Endothelial cell of umbilical vein (primary cell): Measurements from ENCODE around the gene KRTAP10-9.

ENCODE experiments used
- EZH2 ChIP-seq: IDR thresholded peaks from 2 replicates; pipeline ENCODE4 v1.6.1; 2012; ENCODE audit warnings: borderline replicate concordance, low read depth, mild to moderate bottlenecking, moderate library complexity, low read length, inconsistent platforms; ENCODE audit not compliant: severe bottlenecking
- FOS ChIP-seq: IDR thresholded peaks from 2 replicates; pipeline ENCODE4 v1.6.1; 2011; ENCODE audit warnings: mild to moderate bottlenecking, low read length, moderate library complexity, borderline replicate concordance; ENCODE audit not compliant: insufficient read depth
- GATA2 ChIP-seq: IDR thresholded peaks from 2 replicates; pipeline ENCODE4 v1.7.0; 2011; ENCODE audit warnings: low read depth, mild to moderate bottlenecking, moderate library complexity, mixed read lengths, low read length; ENCODE audit not compliant: insufficient read length, insufficient read depth
- JUN ChIP-seq: IDR thresholded peaks from 2 replicates; pipeline ENCODE4 v1.6.1; 2011; ENCODE audit warnings: borderline replicate concordance, low read depth; ENCODE audit not compliant: insufficient read length, insufficient read depth
- MYC ChIP-seq: IDR thresholded peaks from one replicate; pipeline ENCODE4 v1.6.1; 2011; ENCODE audit warnings: mild to moderate bottlenecking, low read depth, low read length
- POLR2A ChIP-seq: IDR thresholded peaks from 2 replicates; pipeline ENCODE4 v1.6.1; 2012; ENCODE audit warnings: low read depth, mild to moderate bottlenecking, control low read depth, low read length
- POLR2AphosphoS5 ChIP-seq: IDR thresholded peaks from 2 replicates; pipeline ENCODE4 v1.6.1; 2012; ENCODE audit warnings: low read depth, mild to moderate bottlenecking, control low read depth, low read length, moderate library complexity; ENCODE audit not compliant: insufficient read depth
- TF ChIP-seq, protein P1 (sequence below), 2 donors: IDR thresholded peaks; 1 replicate in 1 of 2; 2 replicates in 1 of 2; pipeline ENCODE4 v1.5.1; 2011; ENCODE audit warnings: low read length in 2 of 2, mild to moderate bottlenecking in 2 of 2, moderate library complexity in 2 of 2, control low read depth in 1 of 2, inconsistent platforms in 1 of 2, low read depth in 1 of 2; ENCODE audit not compliant: insufficient read depth in 1 of 2; ENCODE audit errors: extremely low read depth in 1 of 2
- TF ChIP-seq, protein P2 (sequence below): IDR thresholded peaks from 2 replicates; pipeline ENCODE4 v1.6.1; 2011; ENCODE audit not compliant: insufficient read depth, insufficient read length

DNA sequence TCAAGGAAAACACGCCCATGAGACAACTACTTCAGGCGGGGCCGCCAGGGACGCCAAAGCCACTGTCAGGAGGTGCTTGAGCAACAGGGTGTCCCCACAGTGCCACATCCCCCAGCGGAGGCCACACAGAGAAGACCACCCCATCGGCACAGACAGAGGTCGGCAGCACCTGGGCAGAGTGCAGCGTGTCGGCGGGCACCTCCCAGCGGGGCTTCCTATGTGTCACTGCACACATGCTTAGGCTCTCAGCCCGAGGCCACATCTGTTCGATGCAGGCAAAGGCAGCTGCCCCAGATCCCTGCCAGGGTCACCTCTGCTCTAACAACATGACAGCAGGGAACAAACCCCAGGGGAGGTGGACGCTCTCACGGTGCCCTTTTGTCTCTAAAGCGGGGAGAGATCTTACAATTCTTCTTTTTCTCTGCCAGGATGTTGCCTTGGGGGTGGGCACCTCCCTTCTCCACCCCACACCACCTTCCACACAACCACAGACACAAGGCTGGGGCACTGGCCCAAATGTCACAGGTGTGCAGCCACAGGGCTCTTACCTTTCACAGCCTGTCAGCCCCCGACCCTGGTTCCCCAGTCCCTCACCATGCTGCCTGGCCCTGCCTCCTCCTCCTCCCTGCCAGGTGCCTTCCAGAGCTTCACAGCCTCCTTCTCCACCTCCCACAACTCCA, 10.8 kb upstream of the KRTAP10-9 start:
- no peak for TF ChIP-seq MYC
- TF ChIP-seq, protein P1, sequence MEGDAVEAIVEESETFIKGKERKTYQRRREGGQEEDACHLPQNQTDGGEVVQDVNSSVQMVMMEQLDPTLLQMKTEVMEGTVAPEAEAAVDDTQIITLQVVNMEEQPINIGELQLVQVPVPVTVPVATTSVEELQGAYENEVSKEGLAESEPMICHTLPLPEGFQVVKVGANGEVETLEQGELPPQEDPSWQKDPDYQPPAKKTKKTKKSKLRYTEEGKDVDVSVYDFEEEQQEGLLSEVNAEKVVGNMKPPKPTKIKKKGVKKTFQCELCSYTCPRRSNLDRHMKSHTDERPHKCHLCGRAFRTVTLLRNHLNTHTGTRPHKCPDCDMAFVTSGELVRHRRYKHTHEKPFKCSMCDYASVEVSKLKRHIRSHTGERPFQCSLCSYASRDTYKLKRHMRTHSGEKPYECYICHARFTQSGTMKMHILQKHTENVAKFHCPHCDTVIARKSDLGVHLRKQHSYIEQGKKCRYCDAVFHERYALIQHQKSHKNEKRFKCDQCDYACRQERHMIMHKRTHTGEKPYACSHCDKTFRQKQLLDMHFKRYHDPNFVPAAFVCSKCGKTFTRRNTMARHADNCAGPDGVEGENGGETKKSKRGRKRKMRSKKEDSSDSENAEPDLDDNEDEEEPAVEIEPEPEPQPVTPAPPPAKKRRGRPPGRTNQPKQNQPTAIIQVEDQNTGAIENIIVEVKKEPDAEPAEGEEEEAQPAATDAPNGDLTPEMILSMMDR (IDR thresholded peaks at IDR 0.05; ENCODE audit: extremely low read depth in 1 of 2, insufficient read depth in 1 of 2, low read depth in 1 of 2, low read length in 2 of 2) = no peak
- no peak for TF ChIP-seq POLR2AphosphoS5
- no peak for TF ChIP-seq POLR2A
- no peak for TF ChIP-seq EZH2
- TF ChIP-seq GATA2 = no peak
- TF ChIP-seq, protein P2, sequence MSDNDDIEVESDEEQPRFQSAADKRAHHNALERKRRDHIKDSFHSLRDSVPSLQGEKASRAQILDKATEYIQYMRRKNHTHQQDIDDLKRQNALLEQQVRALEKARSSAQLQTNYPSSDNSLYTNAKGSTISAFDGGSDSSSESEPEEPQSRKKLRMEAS = no peak
- no peak for TF ChIP-seq FOS
- no peak for TF ChIP-seq JUN
